ENCODE data around the gene IPPK. TPM values are rescaled to one million over a fixed set of nuclear protein-coding genes. Genes with fewer than 3 reads are reported as not detected.

Gene IPPK
- total and polyA plus RNA-seq, 2 of the 8 experiments (the other 6 are each of a cell fraction or from before 2014, with no cell fraction given) = 10.5 to 13.6 TPM

GRCh38 chr9:92564982-92565381, 104.9 kb downstream of the IPPK start:
- FAIRE-seq (no peak), DNase-seq (ENCODE audit: low read depth in 1 of 2, low spot score in 2 of 2) (no peak)
- no peaks in the 10 kb centered on the region for H3K23me2 ChIP-seq (ENCODE audit: low read depth, low read length)
- H2AFZ ChIP-seq (ENCODE audit: low read length) = no peak overlapping the region
- POLR2A ChIA-PET (ENCODE audit: partially characterized antibody) = no interaction called here
- H3K9me3 ChIP-seq (ENCODE audit: insufficient read depth in 2 of 2, low read depth in 1 of 2, low read length in 1 of 2) = no peaks in the 10 kb centered on the region
- H3K27ac ChIP-seq (ENCODE audit: low read depth, low read length) = no peak overlapping the region
- H2BK120ac ChIP-seq (replicated peaks; ENCODE audit: low read depth, low read length) = no peak overlapping the region
- H4K91ac ChIP-seq (replicated peaks; ENCODE audit: insufficient read length, low read length) = no peak overlapping the region
- H4K20me1 ChIP-seq (replicated peaks in 1 of 2; ENCODE audit: control insufficient read depth in 1 of 2, insufficient read depth in 2 of 2, low read length in 2 of 2) = no peaks in the 10 kb centered on the region
- H2BK20ac ChIP-seq (ENCODE audit: low read length) = no peak overlapping the region
- H3K56ac ChIP-seq (replicated peaks; ENCODE audit: insufficient read length, low read depth, low read length) = no peak overlapping the region
- no peak overlapping the region for H2BK12ac ChIP-seq (ENCODE audit: low read depth, low read length)
- H3K4me3 ChIP-seq (ENCODE audit: extremely low read depth in 1 of 4, insufficient read depth in 2 of 4, low read depth in 3 of 4, low read length in 4 of 4) = no peak overlapping the region
- H3K79me2 ChIP-seq (ENCODE audit: control insufficient read depth in 1 of 2, insufficient read depth in 2 of 2, low read length in 2 of 2) = no peaks in the 10 kb centered on the region
- H3K4me1 ChIP-seq (replicated peaks in 1 of 4; ENCODE audit: control insufficient read depth in 3 of 4, insufficient read depth in 4 of 4, low read length in 3 of 4) = no peaks in the 10 kb centered on the region; a peak in 1 of 7 replicates
- H3K4ac ChIP-seq (replicated peaks; ENCODE audit: insufficient read length, low read depth, low read length) = no peak overlapping the region
- no peak overlapping the region for H2AK5ac ChIP-seq (ENCODE audit: low read depth, low read length)
- H3K79me1 ChIP-seq (ENCODE audit: low read depth, low read length) = no peaks in the 10 kb centered on the region
- H3K18ac ChIP-seq (ENCODE audit: extremely low read depth, low read length) = no peak overlapping the region
- no peaks in the 10 kb centered on the region for H3K36me3 ChIP-seq (ENCODE audit: control insufficient read depth in 2 of 4, insufficient read depth in 4 of 4, low read length in 3 of 4)
- no peak overlapping the region for H2BK5ac ChIP-seq (ENCODE audit: low read depth, low read length)
- no peak overlapping the region for H4K8ac ChIP-seq (ENCODE audit: extremely low read depth, insufficient read depth, low read length)
- H3K4me2 ChIP-seq (ENCODE audit: insufficient read depth in 1 of 2, low read depth in 2 of 2, low read length in 2 of 2) = no peak overlapping the region
- TF ChIP-seq RBBP5 (IDR thresholded peaks at IDR 0.05; ENCODE audit: borderline replicate concordance, low read depth, low read length) (no peak), SAP30 (IDR thresholded peaks at IDR 0.05; ENCODE audit: insufficient read depth, insufficient replicate concordance, low read length) (no peak), BACH1 (IDR thresholded peaks at IDR 0.05; ENCODE audit: low read length) (no peak), KDM1A (IDR thresholded peaks at IDR 0.05; ENCODE audit: borderline replicate concordance, low read length) (no peak), YY1 (IDR thresholded peaks at IDR 0.05; ENCODE audit: low read depth, low read length) (no peak), CBX5 (IDR thresholded peaks at IDR 0.05; ENCODE audit: low read depth, low read length) (no peak), GTF2F1 (IDR thresholded peaks at IDR 0.05; ENCODE audit: borderline replicate concordance, low read depth, low read length) (no peak), TBP (IDR thresholded peaks at IDR 0.05; ENCODE audit: low read depth, low read length) (no peak), NANOG (IDR thresholded peaks at IDR 0.05; ENCODE audit: insufficient read depth, low read depth, low read length, poor library complexity, severe bottlenecking) (no peak)
- H2BK15ac ChIP-seq (ENCODE audit: low read length) = no peak overlapping the region
- H3K23ac ChIP-seq (ENCODE audit: insufficient read length) = no peak overlapping the region
- CTCF ChIA-PET (ENCODE audit: partially characterized antibody) = interaction anchor here (0.6 kb wide), 1 partner anchor 69 kb away, joined by 3 read pairs; no protein-coding TSS in a partner anchor
- H4K5ac ChIP-seq (ENCODE audit: insufficient read length, low read depth, low read length) = no peak overlapping the region
- H3K14ac ChIP-seq (ENCODE audit: insufficient read length) = no peak overlapping the region
- no peak overlapping the region for H3K9ac ChIP-seq (replicated peaks in 1 of 4; ENCODE audit: extremely low read depth in 1 of 4, low read depth in 3 of 4, low read length in 3 of 4)
- H3K27me3 ChIP-seq (replicated peaks in 1 of 4; ENCODE audit: control insufficient read depth in 3 of 4, extremely low read depth in 1 of 4, insufficient read depth in 3 of 4, low read length in 3 of 4) = no peaks in the 10 kb centered on the region
- no CpG with 5 or more reads among the region's 2 CpGs for WGBS, 2 experiments (ENCODE audit: extremely low coverage in 1 of 2, insufficient coverage in 1 of 2, insufficient read length in 1 of 2, insufficient replicate concordance in 2 of 2, low coverage in 1 of 2, low lambda C conversion rate in 2 of 2, missing lambda C conversion rate in 1 of 2)

Data from H1 (cell line).